ENCODE results near the gene POLA2. TPM values are rescaled to one million over a fixed set of nuclear protein-coding genes. Genes with fewer than 3 reads are reported as not detected.

POLA2 gene
- total RNA-seq, 1 donor from 2014 or later = 30.2 TPM

GRCh38 chr11:65308281-65308891, 46.6 kb downstream of the POLA2 start:
- DNase-seq (ENCODE audit: low read depth) = no peak
- no peak overlapping the region for H3K4me3 ChIP-seq (ENCODE audit: low read depth, low read length)
- TF ChIP-seq CTCF (conservative IDR thresholded peaks at IDR 0.05; ENCODE audit: low read depth, low read length) = no peak

GRCh38 chr11:65309006-65309405, 47.2 kb downstream of the POLA2 start:
- H3K4me3 ChIP-seq (ENCODE audit: low read depth, low read length) = no peak overlapping the region
- no peak for DNase-seq (ENCODE audit: low read depth)
- TF ChIP-seq CTCF (conservative IDR thresholded peaks at IDR 0.05; ENCODE audit: low read depth, low read length) = no peak

GRCh38 chr11:65310215-65310614, 48.5 kb downstream of the POLA2 start:
- TF ChIP-seq CTCF (conservative IDR thresholded peaks at IDR 0.05; ENCODE audit: low read depth, low read length) = no peak
- no peak overlapping the region for H3K4me3 ChIP-seq (ENCODE audit: low read depth, low read length)
- DNase-seq (ENCODE audit: low read depth) = no peak

- no peak for DNase-seq (ENCODE audit: low read depth)
- no peak for TF ChIP-seq CTCF (conservative IDR thresholded peaks at IDR 0.05; ENCODE audit: low read depth, low read length)
- H3K4me3 ChIP-seq (ENCODE audit: low read depth, low read length) = no peak overlapping the region
Observed at GRCh38 chr11:65310736-65311135, 49.0 kb downstream of the POLA2 start.

- H3K4me3 ChIP-seq (ENCODE audit: low read depth, low read length) = no peak overlapping the region
- DNase-seq (ENCODE audit: low read depth) = no peak
- no peak for TF ChIP-seq CTCF (conservative IDR thresholded peaks at IDR 0.05; ENCODE audit: low read depth, low read length)
Observed at GRCh38 chr11:65311170-65311678, 49.5 kb downstream of the POLA2 start.

GRCh38 chr11:65314501-65315203, 52.9 kb downstream of the POLA2 start, which contains the start of gene CDC42EP2:
TSS of gene CDC42EP2 (plus strand) at chr11:65314866. CDS start at chr11:65320899, 6,033 bp downstream.
- peak within 1 kb of the TSS; percentile 96 for H3K4me3 ChIP-seq (ENCODE audit: low read depth, low read length)
- DNase-seq (ENCODE audit: low read depth) = no peak
- no peak for TF ChIP-seq CTCF (conservative IDR thresholded peaks at IDR 0.05; ENCODE audit: low read depth, low read length)

All from epithelial cell of proximal tubule (primary cell).